ENCODE measurements around the gene SNUPN. TPM values are rescaled to one million over a fixed set of nuclear protein-coding genes. Genes with fewer than 3 reads are reported as not detected.

SNUPN gene
- total and polyA plus RNA-seq, 2 of the 4 experiments (the other 2 are of a cell fraction): 23.8 to 24.1 TPM

GRCh38 chr15:75589071-75589470 is 36.5 kb downstream of the SNUPN start:
- H2BK5ac ChIP-seq (ENCODE audit: low read depth, low read length, poor library complexity, severe bottlenecking): no peak overlapping the region
- DNase-seq (no peak), ATAC-seq (ENCODE audit: low read depth) (no peak)
- no peak overlapping the region for H2BK120ac ChIP-seq (ENCODE audit: low read depth, low read length)
- H3K9ac ChIP-seq (ENCODE audit: low read depth, low read length): no peak overlapping the region
- H3K9me1 ChIP-seq (ENCODE audit: insufficient read depth, low read length): no peaks in the 10 kb centered on the region
- H3K27ac ChIP-seq (ENCODE audit: insufficient read depth, low read length): no peak overlapping the region
- no peak overlapping the region for H3K23ac ChIP-seq (ENCODE audit: low read depth, low read length)
- no peak overlapping the region for H2AK9ac ChIP-seq (replicated peaks; ENCODE audit: low read depth, low read length, poor library complexity)
- no peak overlapping the region for H4K91ac ChIP-seq (ENCODE audit: insufficient read depth, low read depth, low read length)
- no peaks in the 10 kb centered on the region for H4K20me1 ChIP-seq (ENCODE audit: insufficient read depth, low read length)
- no peaks in the 10 kb centered on the region for H3K79me1 ChIP-seq (ENCODE audit: low read depth in 1 of 2, low read length in 2 of 2)
- TF ChIP-seq CEBPB (IDR thresholded peaks at IDR 0.05; ENCODE audit: low read depth, low read length): no peak
- TF ChIP-seq RFX5 (IDR thresholded peaks at IDR 0.05; ENCODE audit: low read depth, low read length): no peak
- no peak for TF ChIP-seq RCOR1 (IDR thresholded peaks at IDR 0.05; ENCODE audit: insufficient replicate concordance, low read length)
- no peak for TF ChIP-seq RAD21 (IDR thresholded peaks at IDR 0.05; ENCODE audit: low read length)
- TF ChIP-seq ELK1 (IDR thresholded peaks at IDR 0.05; ENCODE audit: borderline replicate concordance, low read depth, low read length): no peak
- no peak for TF ChIP-seq NFE2L2 (IDR thresholded peaks at IDR 0.05; ENCODE audit: low read depth, low read length)
- TF ChIP-seq CHD1 (IDR thresholded peaks at IDR 0.05; ENCODE audit: low read depth, low read length): no peak
- no peak for TF ChIP-seq POLR2A (IDR thresholded peaks at IDR 0.05; ENCODE audit: low read depth, low read length)
- TF ChIP-seq BHLHE40 (IDR thresholded peaks at IDR 0.05; ENCODE audit: low read depth, low read length): no peak
- TF ChIP-seq MAFK (IDR thresholded peaks at IDR 0.05; ENCODE audit: low read depth, low read length): no peak
- no peak for TF ChIP-seq CTCF (conservative IDR thresholded peaks at IDR 0.05; ENCODE audit: low read depth, low read length)
- TF ChIP-seq, protein P1, sequence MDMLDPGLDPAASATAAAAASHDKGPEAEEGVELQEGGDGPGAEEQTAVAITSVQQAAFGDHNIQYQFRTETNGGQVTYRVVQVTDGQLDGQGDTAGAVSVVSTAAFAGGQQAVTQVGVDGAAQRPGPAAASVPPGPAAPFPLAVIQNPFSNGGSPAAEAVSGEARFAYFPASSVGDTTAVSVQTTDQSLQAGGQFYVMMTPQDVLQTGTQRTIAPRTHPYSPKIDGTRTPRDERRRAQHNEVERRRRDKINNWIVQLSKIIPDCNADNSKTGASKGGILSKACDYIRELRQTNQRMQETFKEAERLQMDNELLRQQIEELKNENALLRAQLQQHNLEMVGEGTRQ (IDR thresholded peaks at IDR 0.05; ENCODE audit: low read depth, low read length): no peak
- H4K5ac ChIP-seq (ENCODE audit: low read depth, low read length): no peak overlapping the region
- peaks cover 10% of the 10 kb centered on the region for H3K36me3 ChIP-seq (ENCODE audit: control insufficient read depth, insufficient read depth, low read length)
- in situ Hi-C loops (cut with MboI; ENCODE audit: low sequenced_read_pairs) (no loop called here), intact Hi-C loops (cut with micrococcal nuclease) (no loop called here), dilution Hi-C loops (cut with HindIII; ENCODE audit: low sequenced_read_pairs, unreplicated experiment) (no loop called here)
- no peak overlapping the region for H3K4ac ChIP-seq (ENCODE audit: low read depth, low read length)
- no TSS peak for BruUV-seq (replicated peaks)
- H3K9me3 ChIP-seq (ENCODE audit: control insufficient read depth, insufficient read depth, low read length): no peaks in the 10 kb centered on the region
- no peak overlapping the region for H4K8ac ChIP-seq (ENCODE audit: low read depth in 2 of 2, low read length in 2 of 2)
- peaks cover 2% of the 10 kb centered on the region; the same call in 1 of the 2 replicates for H3K4me1 ChIP-seq (ENCODE audit: control insufficient read depth, insufficient read depth, low read length)
- no peak overlapping the region for H2BK20ac ChIP-seq (ENCODE audit: low read depth, low read length)
- H3K27me3 ChIP-seq (ENCODE audit: control insufficient read depth, insufficient read depth, low read length): no peaks in the 10 kb centered on the region
- no peak overlapping the region for H3K14ac ChIP-seq (replicated peaks; ENCODE audit: low read depth, low read length)
- H2AK5ac ChIP-seq (ENCODE audit: low read depth, low read length): no peak overlapping the region
- H2BK15ac ChIP-seq (ENCODE audit: low read depth, low read length): no peak overlapping the region
- H3K4me2 ChIP-seq (ENCODE audit: low read depth, low read length): no peak overlapping the region
- no peak overlapping the region for H3K56ac ChIP-seq (ENCODE audit: extremely low read depth, insufficient read depth, low read length)
- no peak overlapping the region for H3K18ac ChIP-seq (ENCODE audit: low read depth, low read length)
- ChIA-PET CTCF (interaction anchor here (0.6 kb wide), 1 partner anchor 55 kb away, joined by 4 read pairs; no protein-coding TSS in a partner anchor), POLR2A (ENCODE audit: unreplicated experiment) (no interaction called here)
- 72% methylated on average over 3 of the region's 5 CpGs; no CpG with 5 or more reads in 1 of the 2 experiments for WGBS, 2 experiments (ENCODE audit: extremely low coverage in 2 of 2, insufficient read length in 1 of 2)
- H3K4me3 ChIP-seq (ENCODE audit: insufficient read depth, low read depth, low read length): no peak overlapping the region
- H2AFZ ChIP-seq (replicated peaks; ENCODE audit: low read length, poor library complexity): no peak overlapping the region
